ENCODE results near the gene MIXL1. TPM values are rescaled to one million over a fixed set of nuclear protein-coding genes. Genes with fewer than 3 reads are reported as not detected.
A peak's percentile ranks its signal among the peaks of the same experiment; 100 is the strongest.

The MIXL1 gene
- total RNA-seq, 1 experiment from 2014 or later = 4.7 TPM

GRCh38 chr1:226274138-226274537 lies 50.7 kb downstream of the MIXL1 start:
- H3K4me1 ChIP-seq (ENCODE audit: insufficient read depth, low read length) = no peaks in the 10 kb centered on the region
- no peak overlapping the region for H3K4ac ChIP-seq (ENCODE audit: low read depth, low read length)
- H3K14ac ChIP-seq (ENCODE audit: insufficient read depth, low read length) = no peak overlapping the region
- H2AFZ ChIP-seq (ENCODE audit: low read length) = no peak overlapping the region
- peaks cover 0 to 3% of the 10 kb centered on the region in 2 experiments; a peak in 1 of 4 replicates for H3K4me1 Mint-ChIP-seq
- no peak overlapping the region for H2BK12ac ChIP-seq (ENCODE audit: insufficient read length, low read depth, low read length)
- no peak overlapping the region for H3K4me2 ChIP-seq (ENCODE audit: insufficient read depth, insufficient read length, low read length)
- H4K91ac ChIP-seq (ENCODE audit: insufficient read length, low read depth, low read length) = no peak overlapping the region
- DNase-seq = no peak
- no peak overlapping the region for H3K4me3 Mint-ChIP-seq
- no peaks in the 10 kb centered on the region for H3K23me2 ChIP-seq (ENCODE audit: insufficient read length, low read depth, low read length, poor library complexity, severe bottlenecking)
- no peak overlapping the region for H2BK5ac ChIP-seq (ENCODE audit: insufficient read length, low read length)
- H3K56ac ChIP-seq (ENCODE audit: insufficient read length, low read depth, low read length) = no peak overlapping the region
- H3K79me2 ChIP-seq (ENCODE audit: insufficient read depth, low read length) = no peaks in the 10 kb centered on the region
- no peaks in the 10 kb centered on the region for H4K20me1 ChIP-seq (ENCODE audit: control insufficient read depth, insufficient read depth, insufficient read length)
- WGBS (ENCODE audit: extremely low coverage, insufficient read length, low lambda C conversion rate) = no CpG with 5 or more reads among the region's 1 CpG
- no peaks in the 10 kb centered on the region for H3K79me1 ChIP-seq (ENCODE audit: insufficient read depth, low read depth, low read length, poor library complexity, severe bottlenecking)
- H3K9me3 ChIP-seq (ENCODE audit: control insufficient read depth, low read depth, low read length) = no peaks in the 10 kb centered on the region
- H3K36me3 Mint-ChIP-seq (ENCODE audit: insufficient read depth in 1 of 3, low read depth in 3 of 3) = peaks cover 4 to 23% (median 23%) of the 10 kb centered on the region in 3 experiments; a peak in 6 of 7 replicates
- no peak overlapping the region for H4K8ac ChIP-seq (replicated peaks; ENCODE audit: insufficient read length, low read depth, low read length)
- no peak overlapping the region for H3K27ac ChIP-seq (ENCODE audit: insufficient read length, low read depth, low read length)
- H3K18ac ChIP-seq (ENCODE audit: insufficient read length, low read depth, low read length) = no peak overlapping the region
- peak overlapping the region in 1 of 3 experiments; percentile 61; a peak in 1 of 7 replicates for H3K27ac Mint-ChIP-seq
- no peak overlapping the region for H3K9ac ChIP-seq (ENCODE audit: extremely low read depth, insufficient read length, low read length)
- no peak overlapping the region for H2BK15ac ChIP-seq (ENCODE audit: low read depth, low read length)
- no peak overlapping the region for H3K23ac ChIP-seq (ENCODE audit: insufficient read length, low read depth, low read length)
- no peaks in the 10 kb centered on the region for H3K27me3 Mint-ChIP-seq (ENCODE audit: low read depth)
- H3T11ph ChIP-seq (ENCODE audit: low read length) = no peak overlapping the region
- no peak overlapping the region for H2BK120ac ChIP-seq (ENCODE audit: low read depth, low read length, poor library complexity, severe bottlenecking)
- H2AK5ac ChIP-seq (ENCODE audit: insufficient read length, low read length) = no peak overlapping the region
- no peak overlapping the region for H2BK20ac ChIP-seq (ENCODE audit: low read depth, low read length, poor library complexity, severe bottlenecking)
- TF ChIP-seq CTCF (conservative IDR thresholded peaks at IDR 0.05) = no peak
- H3K27me3 ChIP-seq (ENCODE audit: insufficient read depth, low read length) = no peaks in the 10 kb centered on the region
- H4K5ac ChIP-seq (ENCODE audit: insufficient read length, low read depth, low read length) = no peak overlapping the region
- H3K9me3 Mint-ChIP-seq = no peaks in the 10 kb centered on the region
